ENCODE measurements around the gene TRIB2. TPM values are rescaled to one million over a fixed set of nuclear protein-coding genes. Genes with fewer than 3 reads are reported as not detected.

TRIB2 gene
- total and polyA plus RNA-seq, 2 of the 4 experiments (the other 2 are of a cell fraction) = 12.0 to 12.7 TPM

DNA sequence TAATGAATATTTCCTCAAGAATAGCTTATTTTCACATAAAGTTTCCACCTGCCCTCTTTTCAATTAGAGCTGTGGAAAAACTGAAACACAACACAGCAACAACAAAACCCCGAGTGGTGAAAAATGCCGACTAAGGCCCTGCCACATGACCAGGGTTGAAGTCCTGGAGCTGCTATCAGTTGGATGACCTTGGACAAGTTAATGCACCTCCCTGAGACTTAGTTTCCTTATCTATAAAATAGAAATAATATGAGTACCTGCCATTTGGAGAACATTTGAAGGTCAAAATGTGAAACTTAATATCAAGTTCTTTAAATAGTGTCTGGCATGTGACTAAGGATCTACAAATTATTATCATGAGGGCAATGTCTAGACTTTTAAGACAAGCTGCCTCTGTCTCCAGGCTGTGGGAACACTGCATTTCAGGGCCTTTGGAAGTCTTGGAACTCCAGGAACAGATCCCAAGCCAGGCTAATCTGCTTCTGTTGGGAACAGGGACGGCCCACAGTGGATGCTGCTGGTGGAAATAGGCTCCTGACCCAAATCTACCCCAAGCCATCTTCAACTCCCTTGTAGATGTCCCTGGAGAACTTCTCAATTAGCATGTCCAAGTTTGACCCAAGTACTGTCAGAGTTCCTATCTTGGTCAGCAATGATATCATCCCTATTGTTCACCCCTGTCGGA lies 42.0 kb upstream of the TRIB2 start:
- Histone ChIP-seq H3K27ac (ENCODE audit: insufficient read depth, low read length) (no peak overlapping the region), H3K9me3 (ENCODE audit: control insufficient read depth, insufficient read depth, low read length) (no peaks in the 10 kb centered on the region), H3K79me1 (ENCODE audit: low read depth in 1 of 2, low read length in 2 of 2) (no peaks in the 10 kb centered on the region), H3K18ac (ENCODE audit: low read depth, low read length) (no peak overlapping the region), H3K14ac (replicated peaks; ENCODE audit: low read depth, low read length) (0 out of 2 replicates have a peak overlapping the region, but pooled peaks have one; percentile 24), H3K4me3 (ENCODE audit: insufficient read depth, low read depth, low read length) (no peak overlapping the region), H2BK15ac (ENCODE audit: low read depth, low read length) (peak overlapping the region; percentile 1; the same call in 1 of the 3 replicates), H2BK120ac (ENCODE audit: low read depth, low read length) (no peak overlapping the region), H2AK9ac (replicated peaks; ENCODE audit: low read depth, low read length, poor library complexity) (no peak overlapping the region), H2AK5ac (ENCODE audit: low read depth, low read length) (peak overlapping the region; percentile 12; the same call in 1 of the 2 replicates), H3K4me2 (ENCODE audit: low read depth, low read length) (no peak overlapping the region), H4K91ac (ENCODE audit: insufficient read depth, low read depth, low read length) (no peak overlapping the region; the same call in 1 of the 2 replicates), H3K4ac (ENCODE audit: low read depth, low read length) (no peak overlapping the region), H2BK5ac (ENCODE audit: low read depth, low read length, poor library complexity, severe bottlenecking) (no peak overlapping the region), H3K9ac (ENCODE audit: low read depth, low read length) (no peak overlapping the region), H2BK20ac (ENCODE audit: low read depth, low read length) (no peak overlapping the region), H3K56ac (ENCODE audit: extremely low read depth, insufficient read depth, low read length) (no peak overlapping the region), H3K27me3 (ENCODE audit: control insufficient read depth, insufficient read depth, low read length) (no peaks in the 10 kb centered on the region), H3K23ac (ENCODE audit: low read depth, low read length) (no peak overlapping the region), H3K9me1 (ENCODE audit: insufficient read depth, low read length) (no peaks in the 10 kb centered on the region), H4K5ac (ENCODE audit: low read depth, low read length) (no peak overlapping the region), H4K8ac (ENCODE audit: low read depth in 2 of 2, low read length in 2 of 2) (no peak overlapping the region), H2AFZ (replicated peaks; ENCODE audit: low read length, poor library complexity) (peak overlapping the region; percentile 36), H4K20me1 (ENCODE audit: insufficient read depth, low read length) (no peaks in the 10 kb centered on the region), H3K36me3 (ENCODE audit: control insufficient read depth, insufficient read depth, low read length) (no peaks in the 10 kb centered on the region), H3K4me1 (ENCODE audit: control insufficient read depth, insufficient read depth, low read length) (0 out of 2 replicates have a peak, but pooled peaks cover 1% of the 10 kb centered on the region)
- DNase-seq (no peak), ATAC-seq (ENCODE audit: low read depth) (no peak)
- intact Hi-C loops (cut with micrococcal nuclease) (no loop called here), in situ Hi-C loops (cut with MboI; ENCODE audit: low sequenced_read_pairs) (no loop called here), dilution Hi-C loops (cut with HindIII; ENCODE audit: low sequenced_read_pairs, unreplicated experiment) (no loop called here)
- CTCF ChIA-PET = no interaction called here
- no TSS peak for BruUV-seq (replicated peaks)
- 100% methylated on average over 1 of the region's 4 CpGs; no CpG with 5 or more reads in 1 of the 2 experiments for WGBS, 2 experiments (ENCODE audit: extremely low coverage in 2 of 2, insufficient read length in 1 of 2)
- POLR2A ChIA-PET (ENCODE audit: unreplicated experiment) = no interaction called here
- TF ChIP-seq NFE2L2 (IDR thresholded peaks at IDR 0.05; ENCODE audit: low read depth, low read length) = no peak
- no peak for TF ChIP-seq MAZ (IDR thresholded peaks at IDR 0.05; ENCODE audit: borderline replicate concordance, low read depth, low read length)
- no peak for TF ChIP-seq MXI1 (IDR thresholded peaks at IDR 0.05; ENCODE audit: borderline replicate concordance, low read depth, low read length)
- TF ChIP-seq POLR2A (IDR thresholded peaks at IDR 0.05; ENCODE audit: low read depth, low read length) = no peak
- no peak for TF ChIP-seq FOS (IDR thresholded peaks at IDR 0.05; ENCODE audit: low read depth, low read length)
- TF ChIP-seq, protein P1, sequence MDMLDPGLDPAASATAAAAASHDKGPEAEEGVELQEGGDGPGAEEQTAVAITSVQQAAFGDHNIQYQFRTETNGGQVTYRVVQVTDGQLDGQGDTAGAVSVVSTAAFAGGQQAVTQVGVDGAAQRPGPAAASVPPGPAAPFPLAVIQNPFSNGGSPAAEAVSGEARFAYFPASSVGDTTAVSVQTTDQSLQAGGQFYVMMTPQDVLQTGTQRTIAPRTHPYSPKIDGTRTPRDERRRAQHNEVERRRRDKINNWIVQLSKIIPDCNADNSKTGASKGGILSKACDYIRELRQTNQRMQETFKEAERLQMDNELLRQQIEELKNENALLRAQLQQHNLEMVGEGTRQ (IDR thresholded peaks at IDR 0.05; ENCODE audit: low read depth, low read length) = no peak
- TF ChIP-seq MAFK (IDR thresholded peaks at IDR 0.05; ENCODE audit: low read depth, low read length) = no peak
- TF ChIP-seq, protein P2, sequence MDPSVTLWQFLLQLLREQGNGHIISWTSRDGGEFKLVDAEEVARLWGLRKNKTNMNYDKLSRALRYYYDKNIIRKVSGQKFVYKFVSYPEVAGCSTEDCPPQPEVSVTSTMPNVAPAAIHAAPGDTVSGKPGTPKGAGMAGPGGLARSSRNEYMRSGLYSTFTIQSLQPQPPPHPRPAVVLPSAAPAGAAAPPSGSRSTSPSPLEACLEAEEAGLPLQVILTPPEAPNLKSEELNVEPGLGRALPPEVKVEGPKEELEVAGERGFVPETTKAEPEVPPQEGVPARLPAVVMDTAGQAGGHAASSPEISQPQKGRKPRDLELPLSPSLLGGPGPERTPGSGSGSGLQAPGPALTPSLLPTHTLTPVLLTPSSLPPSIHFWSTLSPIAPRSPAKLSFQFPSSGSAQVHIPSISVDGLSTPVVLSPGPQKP (IDR thresholded peaks at IDR 0.05; ENCODE audit: borderline replicate concordance, low read depth, low read length) = no peak
- TF ChIP-seq CHD1 (IDR thresholded peaks at IDR 0.05; ENCODE audit: low read depth, low read length) = no peak
- no peak for TF ChIP-seq CEBPB (IDR thresholded peaks at IDR 0.05; ENCODE audit: low read depth, low read length)
- no peak for TF ChIP-seq BHLHE40 (IDR thresholded peaks at IDR 0.05; ENCODE audit: low read depth, low read length)
- TF ChIP-seq, protein P3, sequence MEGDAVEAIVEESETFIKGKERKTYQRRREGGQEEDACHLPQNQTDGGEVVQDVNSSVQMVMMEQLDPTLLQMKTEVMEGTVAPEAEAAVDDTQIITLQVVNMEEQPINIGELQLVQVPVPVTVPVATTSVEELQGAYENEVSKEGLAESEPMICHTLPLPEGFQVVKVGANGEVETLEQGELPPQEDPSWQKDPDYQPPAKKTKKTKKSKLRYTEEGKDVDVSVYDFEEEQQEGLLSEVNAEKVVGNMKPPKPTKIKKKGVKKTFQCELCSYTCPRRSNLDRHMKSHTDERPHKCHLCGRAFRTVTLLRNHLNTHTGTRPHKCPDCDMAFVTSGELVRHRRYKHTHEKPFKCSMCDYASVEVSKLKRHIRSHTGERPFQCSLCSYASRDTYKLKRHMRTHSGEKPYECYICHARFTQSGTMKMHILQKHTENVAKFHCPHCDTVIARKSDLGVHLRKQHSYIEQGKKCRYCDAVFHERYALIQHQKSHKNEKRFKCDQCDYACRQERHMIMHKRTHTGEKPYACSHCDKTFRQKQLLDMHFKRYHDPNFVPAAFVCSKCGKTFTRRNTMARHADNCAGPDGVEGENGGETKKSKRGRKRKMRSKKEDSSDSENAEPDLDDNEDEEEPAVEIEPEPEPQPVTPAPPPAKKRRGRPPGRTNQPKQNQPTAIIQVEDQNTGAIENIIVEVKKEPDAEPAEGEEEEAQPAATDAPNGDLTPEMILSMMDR (conservative IDR thresholded peaks at IDR 0.05; ENCODE audit: low read depth, low read length) = no peak
- TF ChIP-seq RFX5 (IDR thresholded peaks at IDR 0.05; ENCODE audit: low read depth, low read length) = no peak
- TF ChIP-seq RCOR1 (IDR thresholded peaks at IDR 0.05; ENCODE audit: insufficient replicate concordance, low read length) = no peak
- no peak for TF ChIP-seq RAD21 (IDR thresholded peaks at IDR 0.05; ENCODE audit: low read length)
- TF ChIP-seq SMC3 (IDR thresholded peaks at IDR 0.05; ENCODE audit: low read depth, low read length) = no peak
